Measurements from ENCODE around the gene TTN.

Gene TTN

DNA sequence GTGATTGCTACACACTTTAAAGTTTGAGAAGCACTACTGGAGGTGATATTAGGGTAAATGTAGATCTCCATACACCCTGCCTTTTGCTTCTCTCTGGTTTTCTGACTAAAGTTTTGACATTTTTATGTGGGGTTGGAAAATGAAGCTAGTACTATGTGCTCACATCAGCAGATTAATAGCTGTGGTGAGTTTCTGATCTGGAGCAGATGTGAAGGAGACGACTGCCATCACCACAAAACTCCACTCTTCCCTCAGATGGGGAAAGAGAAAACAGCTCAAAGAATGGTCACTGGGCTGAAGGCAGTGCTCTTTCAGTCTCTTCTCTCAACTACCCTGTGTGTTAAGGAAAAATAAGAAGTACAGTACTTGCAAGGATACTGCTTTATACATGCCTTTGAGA, 289.7 kb downstream of the TTN start:
- no peaks in the 10 kb centered on the region for H3K9me3 ChIP-seq (ENCODE audit: control insufficient read depth in 1 of 2, low read length in 2 of 2)
- H3K27ac ChIP-seq (ENCODE audit: low read length), result no peak overlapping the region
- peaks cover 12 to 22% of the 10 kb centered on the region in 2 donors for H3K36me3 ChIP-seq (ENCODE audit: control insufficient read depth in 1 of 2, insufficient read depth in 2 of 2, low read length in 2 of 2)
- H3K4me1 ChIP-seq (ENCODE audit: control insufficient read depth in 1 of 2, insufficient read depth in 2 of 2, low read length in 2 of 2), result no peaks in the 10 kb centered on the region
- no peaks in the 10 kb centered on the region for H3K27me3 ChIP-seq (ENCODE audit: low read depth, low read length)
- H3K4me3 ChIP-seq (ENCODE audit: low read depth in 1 of 2, low read length in 2 of 2), result no peak overlapping the region

GRCh38 chr2:178514664-178515063, 292.6 kb downstream of the TTN start:
- Histone ChIP-seq H3K4me3 (ENCODE audit: low read depth in 1 of 2, low read length in 2 of 2) (no peak overlapping the region), H3K27ac (ENCODE audit: low read length) (no peak overlapping the region), H3K36me3 (ENCODE audit: control insufficient read depth in 1 of 2, insufficient read depth in 2 of 2, low read length in 2 of 2) (peaks cover 17 to 37% of the 10 kb centered on the region in 2 donors), H3K27me3 (ENCODE audit: low read depth, low read length) (no peaks in the 10 kb centered on the region), H3K4me1 (ENCODE audit: control insufficient read depth in 1 of 2, insufficient read depth in 2 of 2, low read length in 2 of 2) (no peaks in the 10 kb centered on the region), H3K9me3 (ENCODE audit: control insufficient read depth in 1 of 2, low read length in 2 of 2) (no peaks in the 10 kb centered on the region)

DNA sequence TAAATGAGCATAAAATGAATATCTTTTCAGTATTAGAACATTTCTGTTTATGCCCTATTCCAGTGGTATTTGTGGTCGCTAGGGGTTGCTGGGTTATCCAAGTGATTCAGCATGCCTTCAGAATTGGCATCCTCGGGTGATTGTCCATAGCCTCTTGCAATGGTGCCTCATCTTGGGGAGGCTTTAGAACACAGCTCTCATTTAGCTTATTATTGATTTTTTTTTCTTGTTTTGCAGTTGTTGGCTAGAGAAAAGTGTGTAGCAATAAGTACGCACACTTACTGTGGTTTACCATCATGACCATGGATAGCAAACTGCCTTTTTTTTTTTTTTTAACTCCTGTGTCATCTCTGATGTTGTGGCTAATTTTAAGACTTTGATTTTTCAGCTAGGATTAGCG, 293.3 kb downstream of the TTN start:
- no peaks in the 10 kb centered on the region for H3K4me1 ChIP-seq (ENCODE audit: control insufficient read depth in 1 of 2, insufficient read depth in 2 of 2, low read length in 2 of 2)
- H3K36me3 ChIP-seq (ENCODE audit: control insufficient read depth in 1 of 2, insufficient read depth in 2 of 2, low read length in 2 of 2), result peaks cover 16 to 37% of the 10 kb centered on the region in 2 donors
- H3K9me3 ChIP-seq (ENCODE audit: control insufficient read depth in 1 of 2, low read length in 2 of 2), result no peaks in the 10 kb centered on the region
- no peak overlapping the region for H3K27ac ChIP-seq (ENCODE audit: low read length)
- no peaks in the 10 kb centered on the region for H3K27me3 ChIP-seq (ENCODE audit: low read depth, low read length)
- no peak overlapping the region for H3K4me3 ChIP-seq (ENCODE audit: low read depth in 1 of 2, low read length in 2 of 2)

DNA sequence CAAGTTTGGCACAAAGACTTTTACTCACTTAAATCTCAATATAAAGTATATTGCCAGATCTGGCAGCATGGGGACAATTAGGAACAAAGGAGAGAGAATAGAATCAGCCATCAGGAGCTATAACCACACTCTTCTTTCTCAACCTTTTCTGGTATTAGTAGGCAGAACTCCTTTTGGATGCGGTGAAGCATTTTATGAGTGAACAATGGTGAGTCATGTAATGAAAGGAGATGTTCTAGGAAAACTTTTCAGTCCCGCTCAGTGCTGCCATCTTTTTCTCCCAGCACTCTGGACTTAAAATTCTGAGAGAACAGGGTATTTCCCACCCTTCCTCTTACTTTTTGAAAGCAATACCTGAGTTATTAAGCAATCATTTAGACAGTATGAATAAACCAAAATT, 294.7 kb downstream of the TTN start:
- Histone ChIP-seq H3K27me3 (ENCODE audit: low read depth, low read length) (no peaks in the 10 kb centered on the region), H3K4me3 (ENCODE audit: low read depth in 1 of 2, low read length in 2 of 2) (no peak overlapping the region), H3K9me3 (ENCODE audit: control insufficient read depth in 1 of 2, low read length in 2 of 2) (no peaks in the 10 kb centered on the region), H3K36me3 (ENCODE audit: control insufficient read depth in 1 of 2, insufficient read depth in 2 of 2, low read length in 2 of 2) (peaks cover 5 to 23% of the 10 kb centered on the region in 2 donors), H3K27ac (ENCODE audit: low read length) (no peak overlapping the region), H3K4me1 (ENCODE audit: control insufficient read depth in 1 of 2, insufficient read depth in 2 of 2, low read length in 2 of 2) (no peaks in the 10 kb centered on the region)

DNA sequence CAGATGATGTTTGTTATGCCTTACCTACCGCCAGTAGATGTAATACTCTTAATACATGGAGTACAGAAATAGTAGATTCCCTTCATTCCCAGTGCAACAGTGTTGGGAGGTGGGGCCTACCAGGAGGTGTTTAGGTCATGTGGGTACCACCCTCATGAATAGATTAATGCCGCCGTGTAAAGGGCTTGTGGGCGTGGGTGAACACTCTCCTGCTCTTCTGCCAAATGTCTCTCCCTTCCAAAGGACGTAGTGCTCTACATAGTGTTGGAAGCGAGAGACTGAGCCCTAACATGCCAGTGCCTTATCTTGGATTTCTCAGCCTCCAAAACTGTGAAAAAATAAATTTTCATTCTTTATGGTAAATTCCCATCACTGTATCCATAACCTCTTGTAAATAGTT, 296.8 kb downstream of the TTN start:
- Histone ChIP-seq H3K27ac (ENCODE audit: low read length) (no peak overlapping the region), H3K4me3 (ENCODE audit: low read depth in 1 of 2, low read length in 2 of 2) (no peak overlapping the region), H3K27me3 (ENCODE audit: low read depth, low read length) (no peaks in the 10 kb centered on the region), H3K9me3 (ENCODE audit: control insufficient read depth in 1 of 2, low read length in 2 of 2) (no peaks in the 10 kb centered on the region), H3K4me1 (ENCODE audit: control insufficient read depth in 1 of 2, insufficient read depth in 2 of 2, low read length in 2 of 2) (no peaks in the 10 kb centered on the region), H3K36me3 (ENCODE audit: control insufficient read depth in 1 of 2, insufficient read depth in 2 of 2, low read length in 2 of 2) (peaks cover 5 to 22% of the 10 kb centered on the region in 2 donors)

DNA sequence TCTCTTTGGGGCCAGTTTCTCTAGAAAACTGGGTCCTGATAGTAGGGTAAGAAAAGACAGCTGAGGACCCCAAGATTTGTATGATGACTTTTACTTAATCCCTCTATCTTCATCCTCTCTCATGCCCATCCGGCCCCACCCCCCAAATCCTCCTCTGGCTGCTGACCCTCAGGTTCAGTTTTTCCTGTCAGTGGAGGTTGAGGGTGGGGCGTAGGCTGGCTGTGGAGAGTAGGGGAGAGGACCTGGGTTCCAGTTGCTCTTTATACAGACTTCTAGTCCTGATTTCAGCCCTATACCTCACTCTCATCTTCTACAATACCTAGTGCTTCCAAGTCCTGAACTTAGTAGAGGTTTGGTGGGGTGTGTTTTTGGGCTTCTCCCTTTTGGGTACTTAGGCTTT, 298.6 kb downstream of the TTN start:
- H3K27ac ChIP-seq (ENCODE audit: low read length), result no peak overlapping the region
- H3K4me3 ChIP-seq (ENCODE audit: low read depth in 1 of 2, low read length in 2 of 2), result no peak overlapping the region
- H3K4me1 ChIP-seq (ENCODE audit: control insufficient read depth in 1 of 2, insufficient read depth in 2 of 2, low read length in 2 of 2), result no peaks in the 10 kb centered on the region
- peaks cover 8 to 32% of the 10 kb centered on the region in 2 donors for H3K36me3 ChIP-seq (ENCODE audit: control insufficient read depth in 1 of 2, insufficient read depth in 2 of 2, low read length in 2 of 2)
- H3K27me3 ChIP-seq (ENCODE audit: low read depth, low read length), result no peaks in the 10 kb centered on the region
- H3K9me3 ChIP-seq (ENCODE audit: control insufficient read depth in 1 of 2, low read length in 2 of 2), result no peaks in the 10 kb centered on the region

DNA sequence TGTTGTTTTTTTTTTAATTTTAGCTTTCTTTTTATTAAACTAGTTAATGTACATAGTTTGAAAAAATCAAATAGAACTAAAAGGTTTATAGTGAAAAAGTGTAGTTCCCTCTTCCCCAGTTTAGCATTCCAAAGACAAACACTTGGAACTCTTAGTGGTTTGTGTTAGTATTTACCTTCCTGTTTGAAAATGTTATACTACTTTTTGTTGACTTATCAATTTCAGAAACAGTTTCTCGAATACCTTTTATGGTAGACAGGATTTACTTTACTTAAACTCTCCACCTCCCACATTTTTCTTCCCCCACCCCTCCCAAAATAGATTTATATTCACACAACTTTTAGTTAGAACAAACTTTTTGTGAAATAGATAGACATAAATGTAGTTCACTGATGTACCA, 300.3 kb downstream of the TTN start:
- no peaks in the 10 kb centered on the region for H3K4me1 ChIP-seq (ENCODE audit: control insufficient read depth in 1 of 2, insufficient read depth in 2 of 2, low read length in 2 of 2)
- H3K4me3 ChIP-seq (ENCODE audit: low read depth in 1 of 2, low read length in 2 of 2), result no peak overlapping the region
- peaks cover 21 to 41% of the 10 kb centered on the region in 2 donors for H3K36me3 ChIP-seq (ENCODE audit: control insufficient read depth in 1 of 2, insufficient read depth in 2 of 2, low read length in 2 of 2)
- H3K27ac ChIP-seq (ENCODE audit: low read length), result no peak overlapping the region
- H3K27me3 ChIP-seq (ENCODE audit: low read depth, low read length), result no peaks in the 10 kb centered on the region
- no peaks in the 10 kb centered on the region for H3K9me3 ChIP-seq (ENCODE audit: control insufficient read depth in 1 of 2, low read length in 2 of 2)

- Histone ChIP-seq H3K4me1 (ENCODE audit: control insufficient read depth in 1 of 2, insufficient read depth in 2 of 2, low read length in 2 of 2) (no peaks in the 10 kb centered on the region), H3K27me3 (ENCODE audit: low read depth, low read length) (no peaks in the 10 kb centered on the region), H3K4me3 (ENCODE audit: low read depth in 1 of 2, low read length in 2 of 2) (no peak overlapping the region), H3K9me3 (ENCODE audit: control insufficient read depth in 1 of 2, low read length in 2 of 2) (no peaks in the 10 kb centered on the region), H3K27ac (ENCODE audit: low read length) (no peak overlapping the region), H3K36me3 (ENCODE audit: control insufficient read depth in 1 of 2, insufficient read depth in 2 of 2, low read length in 2 of 2) (peaks cover 22 to 41% of the 10 kb centered on the region in 2 donors)
Observed at GRCh38 chr2:178506524-178506923, 300.7 kb downstream of the TTN start.

- Histone ChIP-seq H3K9me3 (ENCODE audit: control insufficient read depth in 1 of 2, low read length in 2 of 2) (no peaks in the 10 kb centered on the region), H3K36me3 (ENCODE audit: control insufficient read depth in 1 of 2, insufficient read depth in 2 of 2, low read length in 2 of 2) (peaks cover 26 to 43% of the 10 kb centered on the region in 2 donors), H3K27ac (ENCODE audit: low read length) (no peak overlapping the region), H3K4me1 (ENCODE audit: control insufficient read depth in 1 of 2, insufficient read depth in 2 of 2, low read length in 2 of 2) (no peaks in the 10 kb centered on the region), H3K27me3 (ENCODE audit: low read depth, low read length) (no peaks in the 10 kb centered on the region), H3K4me3 (ENCODE audit: low read depth in 1 of 2, low read length in 2 of 2) (no peak overlapping the region)
Observed at GRCh38 chr2:178506101-178506500, 301.1 kb downstream of the TTN start.

GRCh38 chr2:178502751-178503150, 304.5 kb downstream of the TTN start:
- no peak overlapping the region for H3K27ac ChIP-seq (ENCODE audit: low read length)
- peaks cover 44 to 62% of the 10 kb centered on the region in 2 donors for H3K36me3 ChIP-seq (ENCODE audit: control insufficient read depth in 1 of 2, insufficient read depth in 2 of 2, low read length in 2 of 2)
- H3K4me1 ChIP-seq (ENCODE audit: control insufficient read depth in 1 of 2, insufficient read depth in 2 of 2, low read length in 2 of 2), result no peaks in the 10 kb centered on the region
- no peak overlapping the region for H3K4me3 ChIP-seq (ENCODE audit: low read depth in 1 of 2, low read length in 2 of 2)
- H3K27me3 ChIP-seq (ENCODE audit: low read depth, low read length), result no peaks in the 10 kb centered on the region
- no peaks in the 10 kb centered on the region for H3K9me3 ChIP-seq (ENCODE audit: control insufficient read depth in 1 of 2, low read length in 2 of 2)

GRCh38 chr2:178499640-178500039, 307.6 kb downstream of the TTN start:
- Histone ChIP-seq H3K4me3 (ENCODE audit: low read depth in 1 of 2, low read length in 2 of 2) (no peak overlapping the region), H3K27ac (ENCODE audit: low read length) (no peak overlapping the region), H3K4me1 (ENCODE audit: control insufficient read depth in 1 of 2, insufficient read depth in 2 of 2, low read length in 2 of 2) (no peaks in the 10 kb centered on the region), H3K36me3 (ENCODE audit: control insufficient read depth in 1 of 2, insufficient read depth in 2 of 2, low read length in 2 of 2) (peaks cover 57 to 80% of the 10 kb centered on the region in 2 donors), H3K27me3 (ENCODE audit: low read depth, low read length) (no peaks in the 10 kb centered on the region), H3K9me3 (ENCODE audit: control insufficient read depth in 1 of 2, low read length in 2 of 2) (no peaks in the 10 kb centered on the region)

DNA sequence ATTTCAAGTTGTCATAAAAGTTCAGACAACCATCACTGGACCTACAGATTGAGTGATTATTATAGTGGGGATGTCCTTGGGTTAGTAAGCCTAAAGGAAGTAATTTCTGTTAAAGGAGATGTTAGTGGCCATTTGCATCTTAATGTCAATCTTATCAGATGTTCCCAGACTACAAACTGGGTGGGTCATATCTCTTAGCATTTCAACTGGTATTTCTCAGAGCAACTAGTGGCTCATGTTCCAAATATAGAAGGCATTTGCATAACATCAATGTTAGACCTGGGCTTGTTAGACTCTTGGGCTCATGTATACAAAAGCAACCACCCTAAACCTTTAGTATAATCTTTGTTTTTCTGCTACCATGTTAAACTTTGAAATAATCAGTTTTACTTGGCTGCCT, 309.1 kb downstream of the TTN start:
- H3K4me3 ChIP-seq (ENCODE audit: low read depth in 1 of 2, low read length in 2 of 2), result no peak overlapping the region
- no peaks in the 10 kb centered on the region for H3K9me3 ChIP-seq (ENCODE audit: control insufficient read depth in 1 of 2, low read length in 2 of 2)
- no peaks in the 10 kb centered on the region for H3K27me3 ChIP-seq (ENCODE audit: low read depth, low read length)
- no peak overlapping the region for H3K27ac ChIP-seq (ENCODE audit: low read length)
- H3K36me3 ChIP-seq (ENCODE audit: control insufficient read depth in 1 of 2, insufficient read depth in 2 of 2, low read length in 2 of 2), result peaks cover 64 to 79% of the 10 kb centered on the region in 2 donors
- no peaks in the 10 kb centered on the region for H3K4me1 ChIP-seq (ENCODE audit: control insufficient read depth in 1 of 2, insufficient read depth in 2 of 2, low read length in 2 of 2)

Measured in muscle layer of duodenum (tissue), 2 donors.